A673 (cell line): ENCODE data around the gene CBX5. TPM values are rescaled to one million over a fixed set of nuclear protein-coding genes. Genes with fewer than 3 reads are reported as not detected.

Experiments
- BruUV-seq: library from RNA; stranded (reverse); fragments of 400-500 nt; replicated peaks from 2 replicates; lab custom pipeline; 2021; lab: Mats Ljungman, UMichigan
- CTCF ChIA-PET: fragments of 300-600 bp; sonication (Branson Sonifier 250); formaldehyde crosslinking; loops from one replicate; lab custom pipeline; 2022; ENCODE audit warnings: antibody characterized with exemption; lab: Charles Lee
- POLR2A ChIA-PET: fragments of 300-600 bp; sonication (Branson Sonifier 250); formaldehyde crosslinking; loops from one replicate; lab custom pipeline; 2022; ENCODE audit warnings: antibody characterized with exemption; ENCODE audit not compliant: low non-redundant PET; lab: Charles Lee
- DNase-seq: peaks from one replicate; pipeline ENCODE4 v3.0.0-alpha.2; 2015; ENCODE audit warnings: low spot score
- H3K27ac ChIP-seq: fragments of 200-600 bp; sonication (generic); 2 replicates; pipeline ENCODE4 v1.5.1; 2016; ENCODE audit warnings: mixed run types, low read depth, mild to moderate bottlenecking, mixed read lengths, antibody characterized with exemption, low read length; ENCODE audit not compliant: poor library complexity, severe bottlenecking
- H3K27me3 ChIP-seq: fragments of 200-600 bp; sonication (generic); replicated peaks from 2 replicates; pipeline ENCODE4 v1.6.1; 2017; ENCODE audit warnings: mixed run types, low read depth, mild to moderate bottlenecking, mixed read lengths, antibody characterized with exemption, low read length; ENCODE audit not compliant: insufficient read depth, poor library complexity
- H3K36me3 ChIP-seq: fragments of 200-600 bp; sonication (generic); 2 replicates; pipeline ENCODE4 v1.6.1; 2016; ENCODE audit warnings: mixed run types, mild to moderate bottlenecking, mixed read lengths, antibody characterized with exemption, low read length; ENCODE audit not compliant: insufficient read depth, poor library complexity, severe bottlenecking
- H3K4me1 ChIP-seq: fragments of 200-600 bp; sonication (generic); 2 replicates; pipeline ENCODE4 v1.6.1; 2017; ENCODE audit warnings: mixed run types, mild to moderate bottlenecking, mixed read lengths, antibody characterized with exemption, low read length; ENCODE audit not compliant: insufficient read depth, poor library complexity, severe bottlenecking
- H3K4me3 ChIP-seq: fragments of 200-600 bp; sonication (generic); 2 replicates; pipeline ENCODE4 v1.5.1; 2016; ENCODE audit warnings: low read depth, mixed run types, mild to moderate bottlenecking, mixed read lengths, low read length; ENCODE audit not compliant: poor library complexity, severe bottlenecking
- H3K9me3 ChIP-seq: fragments of 200-600 bp; sonication (generic); 2 replicates; pipeline ENCODE4 v1.6.1; 2016; ENCODE audit warnings: mixed run types, low read depth, mild to moderate bottlenecking, mixed read lengths, antibody characterized with exemption, low read length; ENCODE audit not compliant: poor library complexity, severe bottlenecking
- CTCF ChIP-seq: fragments of 300-800, 200-600 bp; sonication (generic); conservative IDR thresholded peaks from 2 replicates; pipeline ENCODE4 v1.5.1; 2017; ENCODE audit warnings: low read depth, mild to moderate bottlenecking, antibody characterized with exemption, low read length, moderate library complexity, mixed read lengths
- EZH2 ChIP-seq: fragments of 200-600 bp; sonication (generic); IDR thresholded peaks from 2 replicates; pipeline ENCODE4 v1.6.1; 2017; ENCODE audit warnings: borderline replicate concordance, low read depth, mild to moderate bottlenecking, mixed read lengths, antibody characterized with exemption, low read length; ENCODE audit not compliant: poor library complexity, severe bottlenecking
- intact Hi-C: fragments of 100-400 bp; cut with micrococcal nuclease; formaldehyde crosslinking; loops from one replicate; pipeline ENCODE4 v1.10.0; 2022; ENCODE audit not compliant: unreplicated experiment
- total RNA-seq: library from RNA; stranded (reverse); gene quantifications from 2 replicates; pipeline ENCODE4 v1.2.3, GENCODE V29; 2021

CBX5 gene
- total RNA-seq, 1 experiment from 2014 or later = 254 TPM

GRCh38 chr12:54210400-54210790 is 69.5 kb downstream of the CBX5 start:
- CTCF ChIA-PET = interaction anchor here (0.7 to 1.2 kb wide), 3 partner anchors 9 to 1475 kb away, joined by 3 to 6 read pairs (median 4); no protein-coding TSS in a partner anchor
- no peaks in the 10 kb centered on the region for H3K27me3 ChIP-seq

GRCh38 chr12:54208591-54208990 is 71.3 kb downstream of the CBX5 start:
- Histone ChIP-seq H3K27me3 (no peaks in the 10 kb centered on the region), H3K4me1 (no peaks in the 10 kb centered on the region), H3K36me3 (no peaks in the 10 kb centered on the region), H3K27ac (no peak overlapping the region), H3K9me3 (no peaks in the 10 kb centered on the region), H3K4me3 (no peak overlapping the region)
- no peak for DNase-seq
- ChIA-PET POLR2A (no interaction called here), CTCF (interaction anchor here (2.5 to 3.2 kb wide), 2 partner anchors 17 to 224 kb away, joined by 9 to 25 read pairs; partner anchors contain the start of gene HOXC10)
- intact Hi-C loops = no loop called here
- no peak for TF ChIP-seq EZH2
- BruUV-seq = no TSS peak

More at GRCh38 chr12:54210400-54210790, 69.5 kb downstream of the CBX5 start:
- no TSS peak for BruUV-seq
- DNase-seq = no peak
- TF ChIP-seq CTCF (no peak), EZH2 (no peak)
- Histone ChIP-seq H3K27ac (no peak overlapping the region), H3K9me3 (no peaks in the 10 kb centered on the region), H3K4me3 (no peak overlapping the region), H3K4me1 (no peaks in the 10 kb centered on the region), H3K36me3 (no peaks in the 10 kb centered on the region)
- POLR2A ChIA-PET = interaction anchor here (0.6 kb wide), 1 partner anchor 193 kb away, joined by 3 read pairs; no protein-coding TSS in a partner anchor
- intact Hi-C loops = no loop called here

GRCh38 chr12:54207539-54208294 is 72.2 kb downstream of the CBX5 start:
- TF ChIP-seq EZH2 (no peak), CTCF (peak; percentile 97)
- intact Hi-C loops = loop anchor here (2.0 kb wide), 1 partner anchor 223 kb away; the partner anchor contains the start of gene HOXC10
- DNase-seq = peak; percentile 73

More at GRCh38 chr12:54207539-54208294, 72.2 kb downstream of the CBX5 start:
- BruUV-seq = no TSS peak
- H3K27me3 ChIP-seq = no peaks in the 10 kb centered on the region
- ChIA-PET POLR2A (interaction anchor here (0.7 kb wide), 1 partner anchor 82 kb away, joined by 3 read pairs; no protein-coding TSS in a partner anchor), CTCF (interaction anchor here (0.5 to 3.2 kb wide), 15 partner anchors 9 to 474 kb away, joined by 3 to 25 read pairs (median 4); partner anchors contain the start of genes HOXC10, HOXC5, HOXC8 and SMUG1)
- no peak overlapping the region for H3K4me3 ChIP-seq
- H3K9me3 ChIP-seq = no peaks in the 10 kb centered on the region
- H3K36me3 ChIP-seq = no peaks in the 10 kb centered on the region
- H3K4me1 ChIP-seq = no peaks in the 10 kb centered on the region
- H3K27ac ChIP-seq = no peak overlapping the region
